GM21381 (cell line): ENCODE measurements around the gene RPS6KL1.
"Not testable (repeated sequence)": the region's sequence is repeated elsewhere in the genome, so short reads cannot be mapped to it uniquely, and the experiment has no call there.

ENCODE experiments used
- ATAC-seq: cut with Tn5 transposase; IDR thresholded peaks from one replicate; pipeline ENCODE4 v1.9.1; 2021; ENCODE audit warnings: mild to moderate bottlenecking, moderate library complexity; ENCODE audit not compliant: unreplicated experiment

The RPS6KL1 gene

DNA sequence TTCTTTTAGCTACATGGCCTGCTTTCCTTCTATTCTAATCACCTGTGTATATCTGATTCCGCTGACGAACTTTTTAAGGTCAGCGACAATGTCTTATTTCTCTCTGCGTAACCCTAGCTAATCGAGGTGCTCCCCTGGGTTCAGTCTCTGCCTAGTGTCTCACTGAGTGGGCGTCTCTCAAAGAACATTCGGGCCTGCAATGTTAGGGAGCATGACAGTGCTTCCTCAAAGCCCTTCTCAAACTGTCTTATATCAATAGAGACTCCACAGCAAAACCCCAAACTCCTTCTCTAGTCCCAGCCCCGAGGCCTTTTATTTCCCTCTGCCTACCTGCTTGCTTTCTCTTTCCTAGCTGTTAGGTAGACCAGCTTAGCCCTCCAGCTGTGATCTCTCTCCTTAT lies 13.7 kb upstream of the RPS6KL1 start:
- no peak for ATAC-seq

DNA sequence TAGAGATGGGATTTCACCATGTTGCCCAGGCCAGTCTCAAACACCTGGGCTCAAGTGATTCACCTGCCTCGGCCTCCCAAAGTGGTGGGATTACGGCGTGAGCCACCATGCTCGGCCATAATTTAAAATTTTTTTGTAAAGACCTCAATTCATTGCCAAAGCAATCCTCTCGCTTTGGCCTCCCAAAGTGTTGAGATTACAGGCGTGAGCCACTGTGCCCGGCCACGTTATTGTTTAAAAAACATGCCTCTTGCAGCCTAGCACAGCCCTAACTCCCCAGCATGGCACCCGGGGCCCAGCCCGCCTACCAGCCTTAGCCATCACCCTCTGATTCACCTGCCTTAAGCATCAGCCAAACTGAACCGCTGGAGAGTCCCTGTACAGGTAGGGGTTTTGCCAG lies 13.1 kb upstream of the RPS6KL1 start:
- ATAC-seq: no peak

DNA sequence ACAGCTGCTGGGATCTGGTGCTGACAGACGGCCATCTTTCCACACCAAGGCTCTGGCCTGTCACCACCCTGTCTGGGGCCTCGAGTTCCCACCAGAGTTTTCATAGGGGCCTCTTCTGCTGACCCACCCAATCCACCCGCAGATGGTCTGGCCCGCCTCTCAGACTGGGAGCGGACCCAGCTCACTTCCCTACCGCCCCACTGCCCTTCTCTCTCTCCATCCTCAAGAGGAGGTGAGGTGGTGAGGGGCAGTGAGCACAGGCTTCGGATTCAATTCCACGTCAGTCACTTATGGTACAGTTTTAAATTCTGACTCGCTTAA lies 12.3 kb upstream of the RPS6KL1 start:
- ATAC-seq: no peak

DNA sequence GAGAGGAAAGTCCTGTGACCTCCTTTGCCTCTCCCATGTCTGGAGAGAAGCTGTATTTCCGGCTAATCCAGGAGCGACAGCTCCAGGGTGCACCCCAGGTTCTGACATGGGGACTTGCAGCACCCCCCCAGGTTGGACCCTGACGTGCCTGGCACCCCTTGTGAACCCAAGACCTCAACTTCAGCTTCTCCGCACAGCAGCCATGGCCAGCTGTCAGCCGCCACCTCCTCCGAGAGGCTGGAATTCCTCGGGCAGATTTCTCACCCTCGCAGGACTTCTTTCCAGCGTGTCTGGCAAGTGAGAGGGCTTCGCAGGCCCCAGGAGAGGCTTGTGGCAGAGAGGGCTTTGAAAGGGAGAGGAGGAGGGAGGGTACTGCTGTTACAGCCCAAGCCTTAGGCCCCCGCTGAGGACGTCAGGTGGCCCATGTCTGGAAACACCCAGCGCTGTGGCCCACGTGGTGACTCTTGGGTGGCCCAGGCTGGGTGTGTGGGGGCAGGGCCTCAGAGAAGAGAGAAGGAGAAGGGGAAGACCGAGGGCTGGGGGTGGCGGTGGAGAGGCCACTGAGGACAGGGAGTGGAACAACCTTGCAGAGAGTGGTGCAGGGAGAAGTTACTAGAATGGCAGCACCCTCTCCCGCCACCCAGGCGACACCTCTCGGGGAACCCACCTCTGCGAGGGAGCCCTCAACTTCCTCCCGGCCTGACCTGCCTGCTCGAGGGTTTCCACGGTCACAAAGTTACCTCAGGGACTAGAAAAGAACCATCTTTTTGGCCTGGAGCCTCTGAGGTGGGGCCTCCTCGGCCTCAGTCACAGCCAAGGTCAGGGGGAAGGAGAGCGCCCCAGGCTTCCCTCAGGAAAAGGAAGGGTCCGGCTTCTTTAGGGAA lies 11.7 kb upstream of the RPS6KL1 start:
- ATAC-seq: no peak

DNA sequence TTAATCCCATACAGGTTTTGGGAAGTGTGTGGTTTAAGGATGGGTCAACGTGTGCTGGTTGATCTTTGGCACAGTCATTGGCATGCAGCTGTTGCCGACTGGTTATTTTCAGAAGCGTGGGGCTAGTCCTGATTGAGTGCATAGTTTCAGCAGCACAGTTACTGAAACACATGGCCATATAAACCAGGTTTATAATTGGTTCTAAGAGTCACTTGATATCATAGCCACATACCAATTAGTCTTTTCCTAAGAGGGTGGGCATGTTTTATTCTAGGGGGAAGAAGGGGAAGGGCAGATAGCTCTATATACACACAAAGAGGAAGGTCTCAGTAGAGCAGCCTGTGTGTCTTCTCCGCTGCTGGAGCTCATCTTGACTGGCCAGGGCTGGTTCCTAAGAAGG lies 11.0 kb upstream of the RPS6KL1 start:
- ATAC-seq: no peak

DNA sequence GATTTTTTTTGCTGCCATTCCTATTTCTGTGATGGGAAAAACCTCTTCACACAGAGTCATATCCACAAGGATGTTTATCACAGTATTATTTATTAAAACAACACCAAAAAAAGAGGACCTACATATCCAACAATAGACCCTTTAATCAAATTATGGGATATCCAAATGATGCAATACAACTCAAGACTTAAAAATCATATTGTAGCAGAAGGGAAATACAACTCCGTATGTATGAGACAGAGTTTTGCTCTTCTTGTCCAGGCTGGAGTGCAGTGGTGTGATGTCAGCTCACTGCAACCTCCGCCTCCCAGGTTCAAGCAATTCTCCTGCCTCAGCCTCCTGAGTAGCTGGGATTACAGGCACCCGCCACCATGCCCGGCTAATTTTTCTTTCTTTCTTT lies 9.9 kb upstream of the RPS6KL1 start:
- ATAC-seq: not testable (repeated sequence)

DNA sequence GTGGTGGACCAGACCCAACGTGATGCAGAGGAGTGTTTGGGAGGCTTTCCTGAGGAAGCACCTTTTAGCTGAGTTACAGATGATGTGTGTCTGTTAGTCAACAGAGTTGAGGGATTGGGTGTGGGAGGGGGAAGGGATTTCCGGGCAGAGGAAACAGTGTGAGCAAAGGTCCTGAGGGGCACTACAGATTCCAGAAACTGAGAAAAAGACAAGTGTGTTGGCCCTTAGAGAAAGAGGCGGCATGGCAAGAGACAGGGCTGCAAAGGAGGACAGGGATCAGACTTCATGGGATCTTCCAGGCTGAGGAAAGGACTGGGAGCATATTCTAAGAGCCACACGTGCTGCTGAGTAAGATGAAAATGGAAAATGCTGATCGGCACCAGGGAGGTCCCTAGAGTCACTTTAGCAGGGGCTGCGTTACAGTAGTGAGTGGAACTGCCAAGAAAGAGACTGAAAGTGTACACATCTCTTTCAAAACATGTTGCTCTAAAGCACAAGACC lies 9.4 kb upstream of the RPS6KL1 start:
- no peak for ATAC-seq

DNA sequence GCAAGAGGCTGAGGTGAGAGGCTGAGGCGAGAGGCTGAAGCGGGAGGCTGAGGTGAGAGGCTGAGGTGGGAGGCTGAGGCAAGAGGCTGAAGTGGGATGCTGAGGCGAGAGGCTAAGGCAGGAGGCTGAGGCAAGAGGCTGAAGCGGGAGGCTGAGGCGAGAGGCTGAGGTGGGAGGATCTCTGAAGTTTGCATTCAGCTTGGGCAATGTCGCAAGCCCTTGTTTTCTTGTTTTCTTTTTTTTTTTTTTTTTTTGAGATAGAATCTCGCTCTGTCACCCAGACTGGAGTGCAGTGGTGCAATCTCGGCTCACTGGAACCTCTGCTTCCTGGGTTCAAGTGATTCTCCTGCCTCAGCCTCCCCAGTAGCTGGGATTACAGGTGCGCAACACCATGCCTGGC lies 8.7 kb upstream of the RPS6KL1 start:
- not testable (repeated sequence) for ATAC-seq

DNA sequence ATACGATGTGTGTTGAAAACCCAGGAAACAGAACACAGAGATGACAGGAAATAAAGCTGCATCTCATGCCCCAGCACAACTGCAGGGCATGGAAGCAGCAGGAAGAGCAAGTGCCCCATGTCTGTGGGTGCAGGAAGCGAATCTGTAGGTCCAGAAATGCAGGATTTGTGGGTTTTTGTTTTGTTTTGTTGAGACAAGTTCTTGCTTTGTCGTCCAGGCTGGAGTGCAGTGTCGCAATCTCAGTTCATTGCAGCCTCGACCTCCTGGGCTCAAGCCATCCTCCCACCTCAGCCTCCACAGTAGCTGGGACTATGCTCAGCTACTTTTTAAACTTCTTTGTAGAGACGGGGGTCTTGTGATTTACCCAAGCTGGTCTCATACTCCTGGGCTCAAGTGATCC lies 6.2 kb upstream of the RPS6KL1 start:
- ATAC-seq: no peak

DNA sequence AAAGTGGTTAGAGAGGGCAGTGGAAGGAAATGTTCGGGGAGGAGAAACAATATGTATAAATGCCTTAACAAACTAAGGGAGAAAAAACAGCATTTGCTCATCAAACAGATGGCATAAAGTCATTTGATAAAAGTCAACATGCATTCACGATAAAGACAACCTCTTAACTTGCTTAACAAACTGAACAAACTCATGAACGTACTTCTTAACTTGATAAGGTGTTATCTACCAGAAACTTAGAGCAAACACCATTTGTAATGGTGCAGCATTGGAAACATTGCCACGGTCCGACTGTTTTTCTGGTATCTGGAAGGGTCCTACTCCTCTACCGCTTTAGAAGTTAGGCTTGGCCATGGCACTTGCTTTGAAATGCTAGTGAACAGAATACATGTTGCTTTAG lies 4.2 kb upstream of the RPS6KL1 start:
- ATAC-seq: no peak

DNA sequence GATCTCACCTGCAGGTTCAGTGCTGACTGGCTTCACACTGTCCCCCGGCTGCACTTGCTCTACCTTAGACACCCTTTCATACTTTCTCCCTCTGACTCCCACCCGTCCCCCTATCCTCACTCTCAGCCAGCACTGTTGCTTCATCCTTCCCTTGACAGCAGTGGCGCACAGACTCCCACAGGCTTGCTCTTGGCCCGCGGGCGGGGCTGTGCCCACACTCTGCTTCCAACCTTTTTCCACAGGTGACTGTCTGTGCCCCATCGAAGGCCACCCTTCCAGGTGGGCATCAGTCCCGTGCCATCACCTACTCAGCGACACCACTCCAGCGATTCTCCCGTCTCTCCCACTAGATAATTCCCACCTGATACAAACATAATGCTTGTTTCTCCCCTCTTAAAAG lies 1.0 kb upstream of the RPS6KL1 start:
- no peak for ATAC-seq

DNA sequence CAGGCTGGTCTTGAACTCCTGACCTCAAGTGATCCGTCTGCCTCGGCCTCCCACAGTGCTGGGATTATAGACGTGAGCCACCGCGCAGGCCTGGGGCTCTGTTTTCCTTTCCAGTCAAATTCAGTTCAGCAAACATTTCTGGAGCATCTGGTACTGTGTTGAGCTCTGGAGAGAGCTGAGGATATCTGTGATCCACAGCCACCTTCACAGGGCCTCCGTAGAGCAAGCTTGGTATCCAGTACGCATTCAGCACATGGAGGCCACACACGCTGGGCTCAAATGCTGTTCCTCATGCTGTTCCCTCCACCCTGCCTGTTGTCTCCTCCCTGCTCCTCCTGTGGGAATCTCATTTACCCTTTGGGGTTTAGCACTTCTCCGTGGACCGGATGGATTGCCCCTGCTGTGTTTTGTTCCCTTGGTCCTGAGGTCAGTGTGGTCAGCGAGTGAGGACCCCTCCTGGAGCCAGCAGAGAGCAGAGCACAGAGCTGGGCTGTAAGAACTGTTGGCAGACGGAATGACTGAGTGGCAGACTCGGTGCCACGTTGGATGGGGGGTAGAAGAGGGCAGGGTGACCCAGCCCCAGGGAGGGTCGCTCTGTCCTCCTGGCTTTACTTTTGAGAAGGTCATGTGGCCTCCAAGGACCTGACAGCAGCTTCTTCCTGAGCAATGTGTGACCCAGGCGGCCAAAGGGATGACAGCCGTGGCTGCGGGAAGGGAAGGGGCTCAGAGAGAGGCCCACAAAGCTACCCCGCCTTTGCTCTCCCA lies 891 bp downstream of the RPS6KL1 start:
- ATAC-seq: no peak

DNA sequence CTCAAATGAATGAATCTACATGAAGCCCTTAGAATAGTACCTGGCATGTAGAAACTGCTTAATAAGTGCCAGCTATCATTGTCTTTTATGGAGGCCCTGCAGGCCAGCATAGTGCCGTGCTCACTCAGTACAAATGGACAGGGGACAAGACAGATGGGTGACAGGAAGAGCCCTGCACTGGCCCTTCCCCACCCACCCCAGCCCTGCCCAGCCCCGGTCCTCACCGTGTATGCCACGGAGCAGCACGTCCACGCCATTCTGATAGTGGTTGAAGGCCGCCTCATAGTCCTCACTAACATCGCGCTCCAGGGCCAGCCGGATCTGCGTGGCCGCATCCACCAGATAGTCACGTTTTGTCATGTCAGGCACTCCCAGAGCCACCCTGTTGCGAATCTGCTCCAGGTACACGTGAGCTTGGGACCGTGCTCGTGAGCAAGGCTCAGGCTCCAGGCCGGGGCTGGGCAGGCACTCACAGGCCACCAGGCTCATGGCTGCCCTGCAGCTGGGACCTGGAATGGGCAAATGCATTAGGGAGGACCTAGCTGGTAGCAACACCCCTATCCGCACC lies 1.9 kb downstream of the RPS6KL1 start:
- ATAC-seq: no peak

DNA sequence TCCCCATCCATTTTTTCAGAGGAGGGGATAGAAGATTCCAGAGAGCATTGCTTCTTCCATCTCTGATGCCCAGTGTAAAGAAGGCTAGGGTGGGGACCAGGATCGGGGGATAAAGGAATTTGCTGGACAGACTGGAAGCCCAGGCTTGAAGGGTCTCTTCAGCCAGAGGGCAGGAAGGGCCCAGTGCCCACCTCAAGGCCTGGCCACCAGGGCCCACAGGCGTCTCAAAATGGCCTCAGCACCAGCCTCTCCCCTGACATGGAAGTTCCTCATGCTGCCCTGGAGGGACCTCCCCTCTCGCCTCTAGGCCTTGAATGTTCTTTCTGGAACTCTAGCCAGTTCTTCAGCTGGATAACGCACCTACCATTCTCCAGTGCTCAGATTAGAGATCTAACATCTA lies 2.8 kb downstream of the RPS6KL1 start:
- no peak for ATAC-seq

DNA sequence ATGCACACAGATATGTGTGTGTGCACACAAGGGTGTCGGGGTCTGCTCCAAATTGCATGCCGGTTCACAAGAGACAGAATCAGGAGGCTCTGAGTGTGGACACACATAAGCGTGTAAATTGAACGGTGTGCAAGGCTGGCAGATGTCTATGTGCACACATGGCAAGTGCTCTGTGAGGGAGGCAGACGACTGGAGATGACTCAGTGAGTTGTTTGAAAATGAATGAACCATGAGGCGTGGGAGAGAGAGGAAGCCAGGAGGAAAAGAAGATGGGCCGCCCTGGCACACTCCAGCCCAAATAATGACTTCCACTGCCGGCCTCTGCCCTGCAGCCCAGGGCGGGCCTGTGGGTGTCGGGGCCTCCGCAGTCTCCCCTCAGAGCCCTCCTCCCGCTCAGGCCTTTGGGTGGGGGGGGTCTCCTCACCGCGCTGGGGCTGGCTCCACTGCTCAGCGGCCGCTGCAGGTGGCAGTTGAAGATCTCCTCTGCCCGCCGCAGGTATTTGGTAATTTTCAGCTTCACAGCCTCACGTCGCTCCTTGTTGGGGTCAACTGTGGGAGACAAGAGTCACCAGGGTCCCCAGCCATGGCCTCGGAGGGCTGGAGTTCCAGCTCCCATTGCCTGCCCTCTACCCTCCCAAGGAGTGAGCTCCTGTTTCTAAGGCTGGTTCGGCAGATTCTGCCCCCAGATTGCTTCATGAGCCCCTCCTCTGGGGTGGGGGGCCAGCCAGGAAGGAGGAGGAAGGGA lies 3.5 kb downstream of the RPS6KL1 start:
- no peak for ATAC-seq

DNA sequence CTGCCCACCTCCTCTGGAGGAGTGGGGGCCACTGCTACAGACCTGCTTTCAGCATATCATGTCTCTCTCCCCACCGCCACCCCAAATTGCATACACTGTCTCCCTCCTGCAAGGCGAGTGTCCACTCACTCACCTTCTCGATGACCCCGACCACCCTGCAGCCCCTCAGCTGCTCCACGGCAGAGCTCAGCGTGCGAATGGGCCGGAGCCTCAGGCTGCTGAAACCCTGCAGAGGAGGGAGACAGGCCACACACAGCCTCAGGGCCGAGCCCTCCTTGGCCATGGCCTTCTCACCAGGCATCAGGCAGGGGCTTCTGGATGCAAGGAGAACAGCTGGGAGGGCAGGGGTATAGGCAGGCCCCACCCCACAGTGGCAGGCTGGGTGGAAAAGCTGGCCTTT lies 4.7 kb downstream of the RPS6KL1 start:
- no peak for ATAC-seq

DNA sequence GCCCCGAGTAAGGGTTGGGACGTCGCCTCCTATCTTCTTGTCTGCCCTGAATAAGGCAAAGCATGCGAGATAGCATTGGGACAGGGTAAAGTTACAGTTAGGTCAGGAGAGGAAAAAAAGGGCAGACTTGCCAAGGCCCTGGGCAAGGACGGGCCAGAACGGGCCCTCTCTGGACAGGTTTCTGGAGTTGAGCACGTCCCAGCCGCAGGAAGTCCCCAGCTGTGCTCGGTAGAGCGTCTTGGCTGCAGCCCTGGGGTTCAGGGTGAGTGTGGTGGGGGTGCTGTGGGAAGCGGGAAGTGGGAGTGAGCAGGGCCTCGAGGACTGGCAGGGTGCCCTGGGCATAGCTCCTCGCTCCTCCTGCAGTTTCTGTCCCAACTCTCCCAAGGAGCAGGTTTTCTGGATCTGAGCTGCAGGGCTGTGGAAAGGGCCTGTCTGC lies 5.4 kb downstream of the RPS6KL1 start:
- no peak for ATAC-seq

DNA sequence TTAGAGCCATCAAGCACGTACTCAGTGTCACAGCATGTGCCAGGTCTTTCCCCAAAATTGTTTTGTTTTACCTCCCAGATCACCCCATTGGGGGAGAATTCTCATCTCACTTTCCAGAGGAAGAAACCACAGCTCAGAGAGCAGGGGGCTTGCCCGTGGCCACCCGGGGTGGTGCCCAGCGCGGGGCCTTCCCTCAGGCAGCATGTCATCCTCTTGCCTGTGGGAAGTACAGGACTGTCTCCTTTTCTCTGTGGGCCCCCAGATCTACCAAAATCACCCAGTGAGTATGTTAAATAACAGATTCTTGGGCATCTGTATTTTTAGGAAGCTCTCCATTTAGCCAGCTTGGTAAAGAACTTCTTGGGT lies 5.9 kb downstream of the RPS6KL1 start:
- no peak for ATAC-seq

DNA sequence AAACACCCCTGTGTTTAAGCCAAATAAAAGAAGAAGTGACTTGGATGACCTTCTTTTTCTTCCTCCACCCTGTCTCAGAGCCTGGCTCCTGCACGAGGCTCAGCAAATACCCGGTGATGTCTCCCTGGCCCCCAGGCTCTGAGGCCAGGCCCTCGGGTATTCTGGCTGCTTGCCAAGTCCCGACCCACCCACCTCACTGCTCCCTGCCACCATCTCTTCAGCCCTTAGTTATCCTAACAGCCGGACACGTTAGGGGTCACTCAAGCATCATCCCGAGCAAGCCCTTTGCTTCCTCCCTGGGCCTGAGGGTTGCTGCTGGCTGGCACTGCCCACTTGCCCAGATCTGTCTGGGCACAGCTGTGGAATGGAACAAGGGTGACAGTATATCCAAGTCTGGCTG lies 7.2 kb downstream of the RPS6KL1 start:
- ATAC-seq: no peak

DNA sequence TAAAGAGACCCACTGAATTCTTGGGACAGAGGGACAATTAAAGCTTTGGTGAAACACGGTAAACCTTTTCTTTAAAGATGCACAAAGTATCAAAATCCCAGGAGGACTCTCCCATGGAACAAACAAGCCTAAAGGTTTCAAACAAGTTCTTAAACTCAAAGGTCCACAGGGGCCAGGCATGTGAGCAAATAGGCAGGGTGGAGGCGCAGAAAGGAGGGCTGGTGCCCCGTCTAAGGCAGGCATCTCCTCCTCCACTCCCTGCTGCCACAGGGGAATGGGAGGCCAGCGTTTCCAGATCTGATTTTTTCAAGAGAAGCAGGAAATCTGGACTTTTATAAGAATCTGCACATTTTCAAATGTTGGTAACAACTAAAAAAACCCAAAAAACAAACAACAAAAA lies 7.6 kb downstream of the RPS6KL1 start:
- ATAC-seq: no peak

DNA sequence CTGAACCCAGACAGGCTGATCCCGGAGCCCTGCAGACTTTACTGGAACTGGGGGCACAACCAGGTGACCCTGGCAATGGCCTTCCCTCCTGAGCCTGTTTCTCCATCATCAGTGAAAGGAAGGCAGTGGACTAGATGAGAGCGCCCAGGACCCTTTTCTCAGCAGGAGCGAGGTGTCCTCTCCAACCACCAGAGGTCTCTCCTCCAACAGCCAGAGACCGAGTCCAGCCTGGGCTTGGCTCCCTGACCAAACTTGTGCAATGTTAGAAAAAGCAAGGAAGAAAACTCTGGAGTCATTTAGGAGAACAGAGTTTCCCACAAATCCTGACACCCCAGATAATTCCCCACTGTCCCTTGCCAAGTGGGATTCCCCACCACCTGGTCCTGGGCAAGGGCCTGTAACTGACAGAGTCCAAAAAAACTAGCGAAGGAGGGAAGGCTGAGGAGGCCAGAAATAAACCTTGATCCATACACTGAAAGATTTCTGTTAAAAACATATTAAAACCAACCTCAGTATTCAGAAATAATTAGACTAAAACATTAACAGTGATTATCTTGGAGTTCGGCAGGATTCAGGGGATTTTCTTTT lies 9.0 kb downstream of the RPS6KL1 start:
- no peak for ATAC-seq
